Vagina (tissue), 2 donors: Measurements from ENCODE around the gene KRTAP10-8. TPM values are rescaled to one million over a fixed set of nuclear protein-coding genes. Genes with fewer than 3 reads are reported as not detected.

Source experiments
- DNase-seq, 2 donors: peaks; one replicate each; pipeline ENCODE4 v3.0.0-alpha.2; 2017; ENCODE audit errors: extremely low spot score in 2 of 2
- H3K27ac ChIP-seq: fragments of 200-600 bp; sonication (generic); one replicate; pipeline ENCODE4 v1.5.1; 2019
- H3K27me3 ChIP-seq: fragments of 200-600 bp; sonication (generic); one replicate; pipeline ENCODE4 v1.5.1; 2019
- H3K36me3 ChIP-seq, 2 donors: fragments of 200-600 bp; sonication (generic); one replicate each; pipeline ENCODE4 v1.5.1; 2017 to 2019
- H3K4me1 ChIP-seq: fragments of 200-600 bp; sonication (generic); one replicate; pipeline ENCODE4 v1.5.1; 2019
- H3K4me3 ChIP-seq, 2 donors: fragments of 200-600 bp; sonication (generic); 1 replicate in 1 of 2; 2 replicates in 1 of 2; pipeline ENCODE4 v1.5.1; 2016 to 2019
- H3K9me3 ChIP-seq: fragments of 200-600 bp; sonication (generic); one replicate; pipeline ENCODE4 v1.5.1; 2019
- CTCF ChIP-seq, 3 experiments: fragments of 450-650 bp in 2 of 3; fragments of 200-600 bp in 1 of 3; sonication (generic) in 1 of 3; IDR thresholded peaks; one replicate each; pipeline ENCODE4 v1.5.1; 2017 to 2019; ENCODE audit warnings: antibody characterized with exemption in 3 of 3, mild to moderate bottlenecking in 2 of 3, moderate library complexity in 2 of 3
- POLR2A ChIP-seq, 2 donors: fragments of 450-650 bp; IDR thresholded peaks; one replicate each; pipeline ENCODE4 v1.6.1; 2017; ENCODE audit warnings: antibody characterized with exemption in 2 of 2, mild to moderate bottlenecking in 2 of 2, moderate library complexity in 2 of 2
- POLR2AphosphoS5 ChIP-seq, 2 donors: sonication (generic); formaldehyde crosslinking; IDR thresholded peaks; one replicate each; pipeline ENCODE4 v1.9.0; 2017; ENCODE audit warnings: antibody characterized with exemption in 2 of 2, mild to moderate bottlenecking in 2 of 2, low read depth in 1 of 2; ENCODE audit not compliant: insufficient read depth in 1 of 2
- intact Hi-C: fragments of 100-400 bp; cut with DNase I; formaldehyde crosslinking; loops from one replicate; pipeline ENCODE4 v1.15.1; 2023
- total RNA-seq: library from RNA; depleted of rRNA; stranded (reverse); fragments of >200 nt; gene quantifications from one replicate; pipeline ENCODE4 v1.2.3, GENCODE V29; 2016

The KRTAP10-8 gene
- total RNA-seq, 1 donor from 2014 or later, result not detected

- no peaks in the 10 kb centered on the region for H3K27me3 ChIP-seq
- H3K27ac ChIP-seq, result no peak overlapping the region
- no peak for TF ChIP-seq CTCF (IDR thresholded peaks at IDR 0.05)
- no peak for TF ChIP-seq POLR2A (IDR thresholded peaks at IDR 0.05)
- no peak for TF ChIP-seq POLR2AphosphoS5 (IDR thresholded peaks at IDR 0.05; ENCODE audit: insufficient read depth in 1 of 2, low read depth in 1 of 2)
- peak; percentile 61 to 62 for DNase-seq
- no peaks in the 10 kb centered on the region for H3K9me3 ChIP-seq
- no peak overlapping the region for H3K4me3 ChIP-seq
- no peaks in the 10 kb centered on the region for H3K4me1 ChIP-seq
- no peaks in the 10 kb centered on the region for H3K36me3 ChIP-seq
- intact Hi-C loops, result no loop called here
Observed at GRCh38 chr21:44567481-44568171, 44.3 kb upstream of the KRTAP10-8 start.

- H3K9me3 ChIP-seq, result no peaks in the 10 kb centered on the region
- no peak overlapping the region for H3K4me3 ChIP-seq
- TF ChIP-seq POLR2AphosphoS5 (IDR thresholded peaks at IDR 0.05; ENCODE audit: insufficient read depth in 1 of 2, low read depth in 1 of 2) (no peak), CTCF (IDR thresholded peaks at IDR 0.05) (no peak), POLR2A (IDR thresholded peaks at IDR 0.05) (no peak)
- no peak overlapping the region for H3K27ac ChIP-seq
- H3K36me3 ChIP-seq, result no peaks in the 10 kb centered on the region
- intact Hi-C loops, result no loop called here
- H3K27me3 ChIP-seq, result no peaks in the 10 kb centered on the region
- DNase-seq, result peak in 1 of 2 donors; percentile 49
- no peaks in the 10 kb centered on the region for H3K4me1 ChIP-seq
Observed at GRCh38 chr21:44568261-44568660, 43.6 kb upstream of the KRTAP10-8 start.

- no peaks in the 10 kb centered on the region for H3K9me3 ChIP-seq
- no peaks in the 10 kb centered on the region for H3K36me3 ChIP-seq
- H3K27ac ChIP-seq, result no peak overlapping the region
- no peaks in the 10 kb centered on the region for H3K27me3 ChIP-seq
- peak; percentile 64 to 89 for DNase-seq
- no peaks in the 10 kb centered on the region for H3K4me1 ChIP-seq
- H3K4me3 ChIP-seq, result no peak overlapping the region
- intact Hi-C loops, result no loop called here
- TF ChIP-seq POLR2A (IDR thresholded peaks at IDR 0.05) (no peak), CTCF (IDR thresholded peaks at IDR 0.05) (no peak), POLR2AphosphoS5 (IDR thresholded peaks at IDR 0.05; ENCODE audit: insufficient read depth in 1 of 2, low read depth in 1 of 2) (no peak)
Observed at GRCh38 chr21:44568667-44569556, 43.0 kb upstream of the KRTAP10-8 start.

GRCh38 chr21:44569861-44570517 is 41.9 kb upstream of the KRTAP10-8 start:
- intact Hi-C loops, result no loop called here
- DNase-seq, result peak; percentile 54 to 90

More at GRCh38 chr21:44569861-44570517, 41.9 kb upstream of the KRTAP10-8 start:
- Histone ChIP-seq H3K36me3 (no peaks in the 10 kb centered on the region), H3K4me3 (no peak overlapping the region), H3K9me3 (no peaks in the 10 kb centered on the region), H3K27ac (no peak overlapping the region), H3K4me1 (peaks cover 5% of the 10 kb centered on the region), H3K27me3 (no peaks in the 10 kb centered on the region)
- TF ChIP-seq POLR2A (IDR thresholded peaks at IDR 0.05), result no peak
- TF ChIP-seq POLR2AphosphoS5 (IDR thresholded peaks at IDR 0.05; ENCODE audit: insufficient read depth in 1 of 2, low read depth in 1 of 2), result no peak
- no peak for TF ChIP-seq CTCF (IDR thresholded peaks at IDR 0.05)
